Islet of Langerhans (tissue), 1 donor: ENCODE measurements around the gene TRIOBP.

ENCODE experiments used
- FAIRE-seq: peaks from one replicate; lab custom pipeline; 2011; peaks lifted over from hg19 to GRCh38; lab: Jason Lieb, UNC

TRIOBP gene

GRCh38 chr22:37824674-37825641 is 128.1 kb downstream of the TRIOBP start:
- FAIRE-seq: no peak
